ENCODE data around the gene LUC7L2.

- TF ChIP-seq POLR2AphosphoS5 (IDR thresholded peaks at IDR 0.05; ENCODE audit: low read depth, low read length), result no peak
- TF ChIP-seq REST (IDR thresholded peaks at IDR 0.05; ENCODE audit: insufficient read depth in 1 of 2, low read depth in 2 of 2, low read length in 2 of 2), result no peak
- TF ChIP-seq TAF1 (IDR thresholded peaks at IDR 0.05; ENCODE audit: borderline replicate concordance, insufficient read depth, low read length), result no peak
- no peak for TF ChIP-seq SIN3A (IDR thresholded peaks at IDR 0.05; ENCODE audit: borderline replicate concordance, insufficient read depth, low read length)
- TF ChIP-seq FOXP2 (optimal IDR thresholded peaks at IDR 0.05; ENCODE audit: borderline replicate concordance, extremely low read depth, extremely low read length, insufficient read depth), result no peak
These were observed 71.8 kb downstream of the LUC7L2 start for GRCh38 chr7:139431459-139431858.
